LNCaP clone FGC (cell line): Measurements from ENCODE around the gene TMPRSS11E.
A peak's percentile ranks its signal among the peaks of the same experiment; 100 is the strongest.

Experiments used
- DNase-seq: peaks from one replicate; pipeline ENCODE4 v3.0.0-alpha.2; 2011; ENCODE audit warnings: low read depth
- H3K4me3 ChIP-seq: 2 replicates; pipeline ENCODE4 v1.5.1; 2011; ENCODE audit warnings: mild to moderate bottlenecking, low read depth, low read length, control low read depth
- CTCF ChIP-seq: IDR thresholded peaks from 2 replicates; pipeline ENCODE4 v1.5.1; 2012; ENCODE audit warnings: mild to moderate bottlenecking; ENCODE audit not compliant: control insufficient read depth, insufficient read depth; ENCODE audit errors: extremely low read depth

TMPRSS11E gene

GRCh38 chr4:68461790-68462189 lies 14.5 kb downstream of the TMPRSS11E start:
- DNase-seq = no peak
- H3K4me3 ChIP-seq = no peak overlapping the region
- no peak for TF ChIP-seq CTCF

- no peak for TF ChIP-seq CTCF
- no peak for DNase-seq
- H3K4me3 ChIP-seq = no peak overlapping the region
These were observed 15.4 kb downstream of the TMPRSS11E start for GRCh38 chr4:68462691-68463090.

GRCh38 chr4:68463796-68464195 lies 16.5 kb downstream of the TMPRSS11E start:
- no peak overlapping the region for H3K4me3 ChIP-seq
- no peak for TF ChIP-seq CTCF
- peak; percentile 97 for DNase-seq

GRCh38 chr4:68465058-68465457 lies 17.8 kb downstream of the TMPRSS11E start:
- no peak overlapping the region for H3K4me3 ChIP-seq
- TF ChIP-seq CTCF = no peak
- no peak for DNase-seq

GRCh38 chr4:68466185-68466584 lies 18.9 kb downstream of the TMPRSS11E start:
- no peak for DNase-seq
- no peak overlapping the region for H3K4me3 ChIP-seq
- TF ChIP-seq CTCF = no peak

DNA sequence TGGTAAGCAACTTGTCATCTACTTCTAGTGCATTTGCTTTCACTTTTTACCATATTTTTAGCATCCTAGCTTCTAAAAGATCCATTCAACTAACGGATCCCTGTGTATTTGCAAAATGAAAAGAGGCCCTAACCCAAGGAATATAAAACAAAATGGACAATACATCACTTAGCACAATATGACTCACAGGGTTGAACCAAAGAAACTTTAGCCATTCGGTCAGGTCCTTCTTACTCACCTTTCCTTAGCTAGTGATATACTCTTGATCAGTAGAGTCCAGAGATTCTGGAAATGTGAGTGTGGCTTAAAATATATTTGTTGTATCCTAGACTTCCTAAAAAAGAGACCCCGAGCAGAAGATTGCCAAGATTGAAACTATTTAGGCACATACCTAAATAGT lies 19.5 kb downstream of the TMPRSS11E start:
- no peak for TF ChIP-seq CTCF
- DNase-seq = no peak
- H3K4me3 ChIP-seq = no peak overlapping the region

DNA sequence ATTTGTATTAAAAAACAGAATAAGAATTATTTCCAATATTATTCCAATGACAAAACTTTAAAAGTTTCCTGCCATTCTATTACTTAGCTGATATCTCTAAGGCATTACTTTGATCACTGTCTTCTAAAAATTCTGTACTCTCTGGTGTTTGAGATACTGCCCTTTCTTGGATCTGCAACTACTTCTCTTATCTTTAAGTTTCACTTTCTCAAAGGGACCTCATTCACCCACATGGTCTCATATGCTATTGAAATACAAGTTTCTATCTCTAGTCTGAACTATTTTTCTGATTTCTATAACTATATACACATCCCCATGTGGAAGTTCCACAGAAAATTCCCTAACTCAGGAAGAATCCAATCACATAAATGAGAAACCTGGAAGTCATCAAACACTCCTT lies 22.2 kb downstream of the TMPRSS11E start:
- DNase-seq = no peak
- no peak for TF ChIP-seq CTCF
- no peak overlapping the region for H3K4me3 ChIP-seq
